Sigmoid colon (tissue), 7 donors: Measurements from ENCODE around the gene GALNT17. TPM values are rescaled to one million over a fixed set of nuclear protein-coding genes. Genes with fewer than 3 reads are reported as not detected.

Source experiments
- DNase-seq: peaks from one replicate; pipeline ENCODE4 v3.0.0-alpha.2; 2019
- H3K27ac ChIP-seq, 4 donors: fragments of 200-600 bp; sonication (generic); one replicate each; pipeline ENCODE4 v1.5.1; 2016 to 2019; ENCODE audit warnings: mild to moderate bottlenecking in 1 of 4
- H3K27me3 ChIP-seq, 3 donors: fragments of 200-600 bp; sonication (generic); one replicate each; pipeline ENCODE4 v1.5.1; 2019; ENCODE audit warnings: mild to moderate bottlenecking in 1 of 3
- H3K36me3 ChIP-seq, 4 donors: fragments of 200-600 bp; sonication (generic); one replicate each; pipeline ENCODE4 v1.5.1; 2016 to 2019
- H3K4me1 ChIP-seq, 4 donors: fragments of 200-600 bp; sonication (generic); one replicate each; pipeline ENCODE4 v1.5.1; 2017 to 2019
- H3K4me3 ChIP-seq, 4 donors: fragments of 200-600 bp; sonication (generic); one replicate each; pipeline ENCODE4 v1.5.1; 2017 to 2019; ENCODE audit warnings: mild to moderate bottlenecking in 2 of 4, moderate library complexity in 1 of 4
- H3K9me3 ChIP-seq, 4 donors: fragments of 200-600 bp in 3 of 4; sonication (generic) in 3 of 4; one replicate each; pipeline versions ENCODE4 v1.5.1 to v1.6.1; 2013 to 2019
- CTCF ChIP-seq, 4 experiments: fragments of 450-650 bp in 3 of 4; fragments of 200-600 bp in 1 of 4; IDR thresholded peaks; one replicate each; pipeline ENCODE4 v1.5.1; 2016 to 2019; ENCODE audit warnings: antibody characterized with exemption in 4 of 4, mild to moderate bottlenecking in 3 of 4, moderate library complexity in 2 of 4
- EP300 ChIP-seq, 4 donors: sonication (generic); formaldehyde crosslinking; IDR thresholded peaks; one replicate each; pipeline ENCODE4 v1.6.1; 2017; ENCODE audit warnings: antibody characterized with exemption in 4 of 4
- POLR2A ChIP-seq, 2 donors: fragments of 450-650 bp; IDR thresholded peaks; one replicate each; pipeline ENCODE4 v1.6.1; 2016; ENCODE audit warnings: antibody characterized with exemption in 2 of 2, mild to moderate bottlenecking in 2 of 2, moderate library complexity in 2 of 2
- POLR2AphosphoS5 ChIP-seq, 4 donors: sonication (generic); formaldehyde crosslinking; IDR thresholded peaks; one replicate each; pipeline ENCODE4 v1.6.1; 2017; ENCODE audit warnings: antibody characterized with exemption in 4 of 4
- WGBS, 2 donors: extraction: QIAGEN DNeasy Blood & Tissue Kit; methylation state at CpG; one replicate each; pipeline ENCODE4 v1.1.7; 2013; 5-methylcytosine and 5-hydroxymethylcytosine counted together
- intact Hi-C: fragments of 100-400 bp; cut with DNase I; formaldehyde crosslinking; loops from one replicate; pipeline ENCODE4 v1.15.1; 2023
- polyA plus RNA-seq, 3 donors: library from polyadenylated mRNA; stranded (reverse); fragments of 200-250 nt; gene quantifications; one replicate each; pipeline ENCODE4 v1.2.3, GENCODE V29; 2013
- total RNA-seq, 4 donors: library from RNA; depleted of rRNA; stranded (reverse); fragments of >200 nt; gene quantifications; one replicate each; pipeline ENCODE4 v1.1.0, GENCODE V29; 2016
- donor health status: healthy with polysubstance abuse.
- donor health status: Bipolar disorder and iron deficiency.
- donor health status: healthy.

Gene GALNT17
- total and polyA plus RNA-seq, 7 donors = 1.8 to 45.4 (median 15.1) TPM; not detected in 1

GRCh38 chr7:71752171-71752935, 620.4 kb downstream of the GALNT17 start:
- no peak for TF ChIP-seq POLR2AphosphoS5 (IDR thresholded peaks at IDR 0.05)
- TF ChIP-seq CTCF (IDR thresholded peaks at IDR 0.05) = peak in 3 of 4 experiments; percentile 14 to 40 (median 17)
- WGBS, 2 donors = 17 to 18% methylated on average over 43 of the region's 43 CpGs
- H3K4me3 ChIP-seq = no peak overlapping the region
- peaks cover 4 to 40% (median 16%) of the 10 kb centered on the region in 3 donors for H3K27me3 ChIP-seq
- H3K36me3 ChIP-seq = no peaks in the 10 kb centered on the region
- H3K9me3 ChIP-seq = peaks cover 0 to 3% (median under 1%) of the 10 kb centered on the region in 4 donors
- peaks cover 0 to 9% (median 6%) of the 10 kb centered on the region in 4 donors for H3K4me1 ChIP-seq
- no peak overlapping the region for H3K27ac ChIP-seq
- DNase-seq = no peak
- intact Hi-C loops = no loop called here

GRCh38 chr7:71753236-71753635, 621.3 kb downstream of the GALNT17 start:
- no peak for TF ChIP-seq EP300 (IDR thresholded peaks at IDR 0.05)
- TF ChIP-seq POLR2A (IDR thresholded peaks at IDR 0.05) = no peak
- TF ChIP-seq CTCF (IDR thresholded peaks at IDR 0.05) = no peak
- TF ChIP-seq POLR2AphosphoS5 (IDR thresholded peaks at IDR 0.05) = no peak
- Histone ChIP-seq H3K27me3 (peaks cover 4 to 40% (median 16%) of the 10 kb centered on the region in 3 donors), H3K27ac (no peak overlapping the region), H3K36me3 (no peaks in the 10 kb centered on the region), H3K9me3 (peaks cover 0 to 6% (median 1%) of the 10 kb centered on the region in 4 donors), H3K4me3 (no peak overlapping the region), H3K4me1 (peaks cover 0 to 9% (median 6%) of the 10 kb centered on the region in 4 donors)
- intact Hi-C loops = no loop called here
- DNase-seq = no peak
- 90 to 92% methylated on average over 2 of the region's 2 CpGs for whole genome bisulfite sequencing, 2 donors

- Histone ChIP-seq H3K36me3 (no peaks in the 10 kb centered on the region), H3K4me1 (peaks cover 0 to 9% (median 6%) of the 10 kb centered on the region in 4 donors), H3K4me3 (no peak overlapping the region), H3K9me3 (peaks cover 0 to 6% (median 1%) of the 10 kb centered on the region in 4 donors), H3K27me3 (peaks cover 4 to 40% (median 16%) of the 10 kb centered on the region in 3 donors), H3K27ac (no peak overlapping the region)
- intact Hi-C loops = no loop called here
- no peak for TF ChIP-seq EP300 (IDR thresholded peaks at IDR 0.05)
- TF ChIP-seq CTCF (IDR thresholded peaks at IDR 0.05) = no peak
- TF ChIP-seq POLR2AphosphoS5 (IDR thresholded peaks at IDR 0.05) = no peak
- no peak for TF ChIP-seq POLR2A (IDR thresholded peaks at IDR 0.05)
- 46% methylated on average over 9 of the region's 9 CpGs for WGBS, 2 donors
- DNase-seq = no peak
These were observed 622.2 kb downstream of the GALNT17 start for GRCh38 chr7:71753956-71754664.

- Histone ChIP-seq H3K4me1 (peaks cover 0 to 9% (median 6%) of the 10 kb centered on the region in 4 donors), H3K9me3 (peaks cover 0 to 4% (median 0%) of the 10 kb centered on the region in 4 donors), H3K27me3 (peaks cover 4 to 40% (median 16%) of the 10 kb centered on the region in 3 donors), H3K27ac (no peak overlapping the region), H3K4me3 (no peak overlapping the region), H3K36me3 (no peaks in the 10 kb centered on the region)
- no peak for DNase-seq
- TF ChIP-seq POLR2A (IDR thresholded peaks at IDR 0.05) (no peak), POLR2AphosphoS5 (IDR thresholded peaks at IDR 0.05) (no peak), CTCF (IDR thresholded peaks at IDR 0.05) (no peak), EP300 (IDR thresholded peaks at IDR 0.05) (no peak)
- intact Hi-C loops = no loop called here
- 81 to 89% methylated on average over 4 of the region's 4 CpGs for WGBS, 2 donors
These were observed 622.9 kb downstream of the GALNT17 start for GRCh38 chr7:71754828-71755227.
